Peyer's patch (tissue), 4 donors: ENCODE results near the gene FGGY.

Experiments
- CTCF ChIP-seq, 6 experiments: fragments of 450-650 bp in 4 of 6; fragments of 200-600 bp in 2 of 6; sonication (generic) in 1 of 6; IDR thresholded peaks; one replicate each; pipeline ENCODE4 v1.5.1; 2017 to 2019; ENCODE audit warnings: antibody characterized with exemption in 6 of 6, mild to moderate bottlenecking in 3 of 6, moderate library complexity in 1 of 6
- POLR2A ChIP-seq, 2 donors: fragments of 450-650 bp; IDR thresholded peaks; one replicate each; pipeline ENCODE4 v1.5.1; 2017; ENCODE audit warnings: antibody characterized with exemption in 2 of 2, mild to moderate bottlenecking in 2 of 2, moderate library complexity in 2 of 2

GRCh38 chr1:59680044-59680443, 383.1 kb downstream of the FGGY start:
- no peak for TF ChIP-seq CTCF (IDR thresholded peaks at IDR 0.05)
- TF ChIP-seq POLR2A (IDR thresholded peaks at IDR 0.05) = no peak
